ENCODE results near the gene CFAP119.

The CFAP119 gene

GRCh38 chr16:30760577-30761426, 1.1 kb downstream of the CFAP119 start:
- no peak for DNase-seq

DNA sequence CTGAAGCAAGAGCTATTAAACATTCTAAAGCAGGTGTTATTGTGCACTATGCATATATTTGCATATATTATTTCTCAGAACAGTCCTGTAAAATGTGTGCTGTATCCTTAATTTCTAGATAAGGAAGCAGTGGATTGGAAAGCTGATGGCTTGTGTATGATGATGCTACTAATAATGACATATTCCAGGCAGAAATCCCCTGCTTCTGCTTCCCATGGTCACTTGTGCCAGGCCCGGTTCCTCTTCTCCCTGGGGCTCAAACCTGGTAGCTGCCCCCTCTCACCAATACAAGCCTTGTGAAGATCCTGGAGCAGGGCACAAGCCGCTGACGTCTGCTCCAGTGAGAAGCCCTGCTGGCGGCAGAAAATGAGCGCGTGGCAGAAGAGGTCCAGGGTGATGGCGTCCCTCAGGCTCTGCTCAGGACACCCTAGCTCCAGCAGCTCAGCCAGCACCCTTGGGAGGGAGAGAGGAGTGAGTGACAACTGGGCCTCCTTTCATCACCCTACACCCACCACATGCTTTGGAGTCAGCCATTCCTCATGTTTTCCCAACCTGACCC, 1.8 kb downstream of the CFAP119 start:
- DNase-seq = no peak

GRCh38 chr16:30758988-30759491, 2.8 kb downstream of the CFAP119 start:
- peak; percentile 88 for DNase-seq

DNA sequence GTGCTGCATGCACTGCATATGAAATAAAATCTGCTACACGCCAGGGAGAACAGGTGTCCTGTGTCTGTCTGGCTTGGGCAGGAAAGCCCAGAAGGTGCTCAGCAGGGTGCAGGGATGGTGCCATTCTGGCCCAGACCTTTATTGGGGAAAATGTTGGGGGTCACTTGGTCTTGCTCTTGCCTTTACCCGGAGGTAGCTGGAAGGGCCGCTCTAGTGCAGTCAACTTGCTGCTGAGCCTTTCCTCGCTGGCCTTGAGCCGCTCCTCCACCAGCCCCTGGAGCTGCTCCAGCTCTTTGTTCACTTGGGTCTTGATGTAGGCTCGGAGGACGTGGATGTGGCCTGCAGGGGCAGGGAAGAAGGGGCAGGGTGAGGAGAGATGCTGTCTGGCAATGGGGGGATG, 4.5 kb downstream of the CFAP119 start:
- DNase-seq = no peak

DNA sequence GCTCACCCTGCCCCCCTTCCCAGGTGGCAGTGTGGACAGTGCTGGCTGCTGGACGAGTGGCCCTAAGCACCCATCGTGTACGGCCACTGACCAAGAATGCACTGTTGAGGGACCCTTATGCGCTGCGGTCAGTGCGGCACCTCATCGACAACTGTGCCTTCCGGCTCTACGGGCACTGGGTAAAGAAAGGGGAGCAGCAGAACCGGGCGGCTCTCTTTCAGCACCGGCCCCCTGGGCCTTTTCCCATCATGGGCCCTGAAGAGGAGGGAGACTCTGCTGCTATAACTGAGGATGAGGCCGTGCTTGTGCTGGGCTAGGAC, 5.1 kb downstream of the CFAP119 start:
- DNase-seq = no peak

DNA sequence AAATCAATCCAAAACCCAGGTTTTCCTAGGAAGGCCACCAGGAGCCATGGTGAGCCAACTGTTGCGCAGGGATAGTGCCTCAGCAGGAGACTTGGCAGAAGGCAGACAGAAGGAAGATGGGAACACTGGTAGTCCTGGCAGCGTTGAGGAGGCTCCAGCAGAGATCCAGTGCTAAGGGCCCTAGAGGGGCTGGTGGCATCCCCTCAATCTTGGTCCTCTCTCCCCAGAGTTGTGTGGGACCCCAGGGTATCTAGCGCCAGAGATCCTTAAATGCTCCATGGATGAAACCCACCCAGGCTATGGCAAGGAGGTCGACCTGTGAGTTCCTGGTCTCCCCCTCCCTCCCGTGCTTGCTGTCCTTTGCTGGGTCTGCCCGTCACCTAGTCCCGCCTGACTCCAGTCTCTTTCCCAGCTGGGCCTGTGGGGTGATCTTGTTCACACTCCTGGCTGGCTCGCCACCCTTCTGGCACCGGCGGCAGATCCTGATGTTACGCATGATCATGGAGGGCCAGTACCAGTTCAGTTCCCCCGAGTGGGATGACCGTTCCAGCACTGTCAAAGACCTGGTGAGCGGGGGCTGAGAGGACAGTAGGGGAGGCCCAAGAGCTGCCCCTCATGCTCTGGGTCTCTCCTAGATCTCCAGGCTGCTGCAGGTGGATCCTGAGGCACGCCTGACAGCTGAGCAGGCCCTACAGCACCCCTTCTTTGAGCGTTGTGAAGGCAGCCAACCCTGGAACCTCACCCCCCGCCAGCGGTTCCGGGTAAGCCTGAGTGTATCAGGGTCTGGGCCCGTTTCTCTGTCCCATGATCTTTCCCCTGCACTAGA, 5.7 kb downstream of the CFAP119 start:
- DNase-seq = no peak

- no peak for DNase-seq
Measured at GRCh38 chr16:30753596-30753995, 8.3 kb downstream of the CFAP119 start.

DNA sequence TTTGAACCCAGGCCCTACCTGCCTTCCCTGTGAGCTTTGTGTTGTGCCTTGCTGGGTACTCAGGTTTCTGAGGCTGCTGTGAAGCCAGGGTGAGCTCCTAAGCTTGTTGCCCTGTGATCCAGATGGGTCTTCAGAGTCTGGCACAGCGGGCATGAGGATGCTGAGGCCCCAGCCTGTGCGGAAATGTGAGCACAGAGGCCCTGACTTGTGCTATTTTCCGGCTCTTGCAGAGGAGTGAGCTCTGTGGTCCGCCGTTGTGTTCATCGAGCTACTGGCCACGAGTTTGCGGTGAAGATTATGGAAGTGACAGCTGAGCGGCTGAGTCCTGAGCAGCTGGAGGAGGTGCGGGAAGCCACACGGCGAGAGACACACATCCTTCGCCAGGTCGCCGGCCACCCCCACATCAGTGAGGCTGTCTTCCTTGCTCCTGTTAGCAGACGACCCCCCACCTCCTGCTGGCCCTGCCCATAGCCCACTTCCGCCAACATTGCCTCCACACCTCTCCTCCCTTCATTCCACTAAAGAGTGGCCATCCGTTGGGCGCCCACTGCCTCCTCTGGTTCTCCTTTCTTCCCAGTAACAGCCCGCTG, 10.9 kb downstream of the CFAP119 start:
- DNase-seq = no peak

- DNase-seq = no peak
Measured at GRCh38 chr16:30750201-30750600, 11.7 kb downstream of the CFAP119 start.

- DNase-seq = peak; percentile 69
Measured at GRCh38 chr16:30748634-30749445, 13.0 kb downstream of the CFAP119 start.

GRCh38 chr16:30747799-30748633, 13.8 kb downstream of the CFAP119 start, which contains the start of gene PHKG2:
Gene PHKG2, plus strand, starts transcription at chr16:30748425. Its CDS starts 396 bp downstream, at chr16:30748821.
- DNase-seq = peak; percentile 100

- peak; percentile 17 for DNase-seq
Measured at GRCh38 chr16:30747331-30747730, 14.5 kb downstream of the CFAP119 start.

DNA sequence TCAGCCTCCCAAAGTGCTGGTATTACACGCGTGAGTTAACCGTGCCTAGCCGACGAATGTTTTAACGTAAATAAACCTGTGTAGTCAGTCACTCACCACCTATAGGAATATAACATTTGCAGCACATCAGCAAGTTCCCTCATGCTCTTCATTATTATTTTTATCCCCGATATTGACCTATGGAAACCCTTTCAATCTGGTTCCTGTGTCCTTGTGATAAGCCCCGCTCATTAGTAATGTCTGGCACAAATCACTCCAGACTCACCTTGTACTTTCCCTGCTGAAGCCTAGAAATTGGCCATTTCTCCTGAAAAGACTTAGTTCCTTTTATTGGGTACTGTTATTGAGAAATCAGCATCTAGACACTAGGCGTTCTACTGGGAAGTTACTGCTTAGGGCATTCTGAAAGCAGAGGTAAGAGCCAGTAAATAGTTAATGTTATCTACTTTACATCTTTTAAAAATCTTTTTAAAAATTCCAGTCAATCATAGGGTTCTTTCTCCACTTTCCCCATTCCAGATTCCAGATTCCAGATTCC, 15.2 kb downstream of the CFAP119 start:
- no peak for DNase-seq

DNA sequence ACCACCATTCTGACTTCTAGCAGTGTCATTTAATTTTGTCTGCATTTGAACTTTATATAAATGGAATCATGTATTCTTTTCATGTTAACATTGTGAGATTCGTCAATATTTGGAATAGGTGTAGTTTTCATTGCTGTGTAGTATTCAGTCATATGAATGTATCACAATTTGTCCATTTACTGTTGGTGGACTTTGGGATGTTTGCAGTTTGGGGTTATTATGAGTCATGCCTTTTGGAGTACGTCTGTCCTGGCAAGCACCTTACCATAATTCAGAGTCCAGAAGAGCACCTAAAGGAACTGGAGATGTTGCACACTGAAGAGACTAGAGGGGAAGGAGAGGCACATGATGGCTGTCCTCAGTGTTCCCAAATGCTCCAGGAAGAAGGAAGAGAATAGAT, 16.8 kb downstream of the CFAP119 start:
- DNase-seq = no peak

- DNase-seq = no peak
Measured at GRCh38 chr16:30744183-30744582, 17.7 kb downstream of the CFAP119 start.

DNA sequence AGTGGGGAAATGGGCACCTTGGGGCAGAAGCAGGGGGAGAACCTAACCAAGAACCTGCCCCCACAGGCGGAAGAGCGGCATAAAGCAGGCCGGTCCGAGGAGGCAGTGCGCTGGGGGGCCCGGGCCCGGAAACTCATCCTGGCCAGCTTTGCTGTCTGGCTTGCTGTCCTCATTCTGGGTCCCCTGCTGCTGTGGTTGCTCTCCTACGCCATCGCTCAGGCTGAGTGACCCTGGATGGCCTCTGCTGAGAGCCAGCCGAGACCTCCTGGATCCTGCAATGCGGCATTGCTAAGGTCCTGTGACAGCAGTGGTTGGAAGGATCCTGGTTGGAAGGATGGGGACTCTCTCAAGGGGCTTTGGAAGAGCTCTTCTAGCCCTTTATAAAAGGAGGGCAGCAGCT, 18.1 kb downstream of the CFAP119 start:
- DNase-seq = no peak

GRCh38 chr16:30741461-30741914, 20.4 kb downstream of the CFAP119 start:
- no peak for DNase-seq

GRCh38 chr16:30740364-30741251, 21.3 kb downstream of the CFAP119 start:
- peak; percentile 77 for DNase-seq

Measured in hematopoietic multipotent progenitor cell treated with erythropoietin and hydrocortisone succinate and interleukin-3 and kit ligand, for 4 days (in vitro differentiated cells).